HG02870 (cell line): Measurements from ENCODE around the gene ANKFN1.

Experiments used
- ATAC-seq: cut with Tn5 transposase; IDR thresholded peaks from one replicate; pipeline ENCODE4 v1.9.1; 2021; ENCODE audit warnings: mild to moderate bottlenecking, moderate library complexity; ENCODE audit not compliant: unreplicated experiment

Gene ANKFN1

GRCh38 chr17:56178203-56178602, 24.9 kb downstream of the ANKFN1 start:
- ATAC-seq, result no peak

- no peak for ATAC-seq
These were observed 28.8 kb downstream of the ANKFN1 start for GRCh38 chr17:56182081-56182480.

- no peak for ATAC-seq
These were observed 31.4 kb downstream of the ANKFN1 start for GRCh38 chr17:56184650-56185049.

- no peak for ATAC-seq
These were observed 32.4 kb downstream of the ANKFN1 start for GRCh38 chr17:56185491-56186221.

- no peak for ATAC-seq
These were observed 33.0 kb downstream of the ANKFN1 start for GRCh38 chr17:56186222-56186786.

- no peak for ATAC-seq
These were observed 50.2 kb downstream of the ANKFN1 start for GRCh38 chr17:56203430-56203829.

GRCh38 chr17:56206351-56206750, 53.1 kb downstream of the ANKFN1 start:
- ATAC-seq, result no peak

GRCh38 chr17:56213031-56213430, 59.8 kb downstream of the ANKFN1 start:
- ATAC-seq, result no peak

- ATAC-seq, result no peak
These were observed 64.6 kb downstream of the ANKFN1 start for GRCh38 chr17:56217921-56218320.

- no peak for ATAC-seq
These were observed 69.0 kb downstream of the ANKFN1 start for GRCh38 chr17:56222255-56222654.

- no peak for ATAC-seq
These were observed 77.4 kb downstream of the ANKFN1 start for GRCh38 chr17:56230660-56231059.

GRCh38 chr17:56231252-56231651, 78.0 kb downstream of the ANKFN1 start:
- ATAC-seq, result no peak

- ATAC-seq, result no peak
These were observed 78.4 kb downstream of the ANKFN1 start for GRCh38 chr17:56231693-56232092.

- no peak for ATAC-seq
These were observed 91.1 kb downstream of the ANKFN1 start for GRCh38 chr17:56244268-56244890.

- no peak for ATAC-seq
These were observed 94.5 kb downstream of the ANKFN1 start for GRCh38 chr17:56247816-56248215.

- ATAC-seq, result no peak
These were observed 103.8 kb downstream of the ANKFN1 start for GRCh38 chr17:56257075-56257474.

- no peak for ATAC-seq
These were observed 107.2 kb downstream of the ANKFN1 start for GRCh38 chr17:56260376-56261002.

GRCh38 chr17:56262803-56263202, 109.5 kb downstream of the ANKFN1 start:
- no peak for ATAC-seq

- no peak for ATAC-seq
These were observed 116.5 kb downstream of the ANKFN1 start for GRCh38 chr17:56269556-56270389.

- no peak for ATAC-seq
These were observed 121.2 kb downstream of the ANKFN1 start for GRCh38 chr17:56274491-56274890.

GRCh38 chr17:56284482-56284881, 131.2 kb downstream of the ANKFN1 start:
- ATAC-seq, result no peak
